Mesenchymal stem cell (in vitro differentiated cells and primary cell): ENCODE data around the gene DMD.

ENCODE experiments used
- DNase-seq: peaks from one replicate; pipeline ENCODE4 v3.0.0-alpha.2; 2013
- H2AFZ ChIP-seq: one replicate; pipeline ENCODE4 v1.6.1; 2013; ENCODE audit warnings: low read depth, mild to moderate bottlenecking, control low read depth, inconsistent platforms, low read length, moderate library complexity
- H2AK5ac ChIP-seq: 2 replicates; pipeline ENCODE4 v1.6.1; 2013; ENCODE audit warnings: low read length, moderate library complexity, mild to moderate bottlenecking, inconsistent platforms; ENCODE audit not compliant: severe bottlenecking
- H2BK120ac ChIP-seq: one replicate; pipeline ENCODE4 v1.6.1; 2013; ENCODE audit warnings: low read depth, mild to moderate bottlenecking, inconsistent platforms, low read length, moderate library complexity
- H2BK12ac ChIP-seq, 2 experiments: one replicate each; pipeline ENCODE4 v1.6.1; 2013; ENCODE audit warnings: inconsistent platforms in 2 of 2, low read length in 2 of 2, mild to moderate bottlenecking in 2 of 2, moderate library complexity in 2 of 2, control low read depth in 1 of 2
- H2BK15ac ChIP-seq: one replicate; pipeline ENCODE4 v1.6.1; 2013; ENCODE audit warnings: mild to moderate bottlenecking, low read depth, inconsistent platforms; ENCODE audit not compliant: poor library complexity, severe bottlenecking
- H2BK5ac ChIP-seq: 2 replicates; pipeline ENCODE4 v1.6.1; 2013; ENCODE audit warnings: low read depth, mild to moderate bottlenecking, low read length, control low read depth, inconsistent platforms; ENCODE audit not compliant: poor library complexity, severe bottlenecking
- H3K14ac ChIP-seq, 2 experiments: one replicate each; pipeline ENCODE4 v1.6.1; 2013; ENCODE audit warnings: inconsistent platforms in 2 of 2, low read length in 2 of 2, control low read depth in 1 of 2, mild to moderate bottlenecking in 1 of 2, moderate library complexity in 1 of 2
- H3K18ac ChIP-seq, 2 experiments: one replicate each; pipeline ENCODE4 v1.6.1; 2013; ENCODE audit warnings: inconsistent platforms in 2 of 2, low read length in 2 of 2, control low read depth in 1 of 2, low read depth in 1 of 2, mild to moderate bottlenecking in 1 of 2
- H3K23ac ChIP-seq, 2 experiments: one replicate each; pipeline ENCODE4 v1.6.1; 2013; ENCODE audit warnings: inconsistent platforms in 2 of 2, low read length in 2 of 2, mild to moderate bottlenecking in 2 of 2, moderate library complexity in 2 of 2, control low read depth in 1 of 2
- H3K27ac ChIP-seq: 2 replicates; pipeline ENCODE4 v1.5.1; 2013; ENCODE audit warnings: mild to moderate bottlenecking, moderate library complexity, low read length, control low read depth, inconsistent platforms; ENCODE audit not compliant: poor library complexity, severe bottlenecking
- H3K27me3 ChIP-seq, 2 experiments: 2 replicates each; pipeline versions ENCODE4 v1.6.1 to v1.7.0; 2013; ENCODE audit warnings: low read length in 2 of 2, mild to moderate bottlenecking in 2 of 2, moderate library complexity in 2 of 2, control low read depth in 1 of 2, inconsistent platforms in 1 of 2; ENCODE audit not compliant: control insufficient read depth in 1 of 2, insufficient read depth in 1 of 2
- H3K36me3 ChIP-seq, 2 experiments: 2 replicates each; pipeline versions ENCODE4 v1.6.1 to v1.7.0; 2013; ENCODE audit warnings: low read length in 2 of 2, control low read depth in 1 of 2, inconsistent platforms in 1 of 2, low read depth in 1 of 2, mild to moderate bottlenecking in 1 of 2; ENCODE audit not compliant: insufficient read depth in 2 of 2, control insufficient read depth in 1 of 2
- H3K4ac ChIP-seq, 2 experiments: one replicate each; pipeline ENCODE4 v1.6.1; 2013; ENCODE audit warnings: inconsistent platforms in 2 of 2, low read length in 2 of 2, mild to moderate bottlenecking in 2 of 2, moderate library complexity in 2 of 2, control low read depth in 1 of 2, low read depth in 1 of 2
- H3K4me1 ChIP-seq: 2 replicates; pipeline ENCODE4 v1.6.1; 2013; ENCODE audit warnings: low read depth, low read length, control low read depth; ENCODE audit not compliant: control insufficient read depth, insufficient read depth
- H3K4me2 ChIP-seq: 2 replicates; pipeline ENCODE4 v1.6.1; 2013; ENCODE audit warnings: low read length, mild to moderate bottlenecking, inconsistent platforms; ENCODE audit not compliant: poor library complexity, severe bottlenecking
- H3K4me3 ChIP-seq, 2 experiments: 2 replicates each; pipeline versions ENCODE4 v1.5.1 to v1.7.0; 2013; ENCODE audit warnings: low read length in 2 of 2, mild to moderate bottlenecking in 2 of 2, control low read depth in 1 of 2, low read depth in 1 of 2; ENCODE audit not compliant: insufficient read depth in 1 of 2
- H3K79me1 ChIP-seq: replicated peaks from 2 replicates; pipeline ENCODE4 v1.6.1; 2013; ENCODE audit warnings: mild to moderate bottlenecking, control low read depth, low read length, inconsistent platforms; ENCODE audit not compliant: poor library complexity, severe bottlenecking
- H3K9ac ChIP-seq: 2 replicates; pipeline ENCODE4 v1.7.0; 2013; ENCODE audit warnings: mild to moderate bottlenecking, low read length, moderate library complexity
- H3K9me3 ChIP-seq: 2 replicates; pipeline ENCODE4 v1.7.0; 2013; ENCODE audit warnings: mild to moderate bottlenecking, low read length; ENCODE audit not compliant: control insufficient read depth
- H4K8ac ChIP-seq: one replicate; pipeline ENCODE4 v1.6.1; 2013; ENCODE audit warnings: inconsistent platforms, mild to moderate bottlenecking, low read length, moderate library complexity
- H4K91ac ChIP-seq: one replicate; pipeline ENCODE4 v1.6.1; 2013; ENCODE audit warnings: mild to moderate bottlenecking, low read length, inconsistent platforms
- WGBS: methylation state at CpG from one replicate; pipeline ENCODE4 v1.1.7; 2013; ENCODE audit warnings: mixed read lengths; 5-methylcytosine and 5-hydroxymethylcytosine counted together

DMD gene

DNA sequence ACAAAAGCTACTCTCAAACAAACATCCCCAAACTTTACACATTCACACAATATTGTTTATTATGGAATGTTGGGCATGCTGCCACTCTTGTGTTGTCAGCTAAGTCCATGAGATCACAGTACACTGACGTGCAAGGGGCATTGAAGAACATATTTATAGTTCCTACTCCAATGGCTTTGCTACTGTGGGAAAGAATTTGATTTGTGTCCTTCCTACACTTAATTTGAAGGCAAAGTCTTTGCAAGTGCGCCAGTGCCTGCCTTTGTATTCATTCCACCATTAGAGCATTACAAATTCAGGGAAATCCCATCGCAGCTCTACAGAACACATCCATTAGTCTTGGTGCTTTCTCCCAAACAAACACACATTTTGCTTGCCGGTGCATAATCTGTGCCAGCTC lies 2094.1 kb downstream of the DMD start:
- no peak for DNase-seq
- no peak overlapping the region for H3K14ac ChIP-seq
- no peak overlapping the region for H2BK5ac ChIP-seq
- no peak overlapping the region for H3K9ac ChIP-seq
- H3K27me3 ChIP-seq, result peaks cover 0 to 3% of the 10 kb centered on the region in 2 experiments
- H3K4me2 ChIP-seq, result no peak overlapping the region
- H3K36me3 ChIP-seq, result no peaks in the 10 kb centered on the region
- H3K18ac ChIP-seq, result no peak overlapping the region
- H4K8ac ChIP-seq, result no peak overlapping the region
- H3K4me3 ChIP-seq, result no peak overlapping the region
- 93% methylated on average over 3 of the region's 4 CpGs for WGBS
- no peak overlapping the region for H2BK120ac ChIP-seq
- no peaks in the 10 kb centered on the region for H3K9me3 ChIP-seq
- no peak overlapping the region for H3K4ac ChIP-seq
- H2BK12ac ChIP-seq, result no peak overlapping the region
- no peak overlapping the region for H4K91ac ChIP-seq
- H2AFZ ChIP-seq, result no peak overlapping the region
- no peaks in the 10 kb centered on the region for H3K79me1 ChIP-seq
- no peaks in the 10 kb centered on the region for H3K4me1 ChIP-seq
- H2AK5ac ChIP-seq, result no peak overlapping the region
- H2BK15ac ChIP-seq, result no peak overlapping the region
- no peak overlapping the region for H3K27ac ChIP-seq
- no peak overlapping the region for H3K23ac ChIP-seq

DNA sequence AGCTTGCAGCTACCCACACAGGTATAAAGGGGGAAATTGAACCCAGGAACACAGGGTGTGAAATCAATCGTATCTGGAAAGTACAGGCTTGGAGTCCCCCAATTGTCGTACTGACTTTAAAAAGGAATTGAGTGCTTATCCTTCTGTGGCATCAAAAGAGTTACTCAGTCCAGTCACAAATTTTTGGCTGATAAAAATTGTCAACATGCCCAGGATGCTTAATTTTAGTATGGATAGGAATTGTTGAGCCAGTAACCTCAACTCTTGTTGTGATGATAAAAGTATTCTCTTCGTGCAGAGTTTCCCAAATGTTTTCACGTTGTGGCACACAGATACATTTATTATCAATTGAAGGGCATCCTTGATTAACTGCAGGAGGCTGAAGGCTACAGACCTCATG lies 2096.0 kb downstream of the DMD start:
- H3K36me3 ChIP-seq, result no peaks in the 10 kb centered on the region
- DNase-seq, result no peak
- H3K79me1 ChIP-seq, result no peaks in the 10 kb centered on the region
- no peak overlapping the region for H2BK120ac ChIP-seq
- no peak overlapping the region for H3K4me2 ChIP-seq
- no peak overlapping the region for H3K18ac ChIP-seq
- no peak overlapping the region for H4K8ac ChIP-seq
- no peak overlapping the region for H2AFZ ChIP-seq
- no peak overlapping the region for H3K14ac ChIP-seq
- no peak overlapping the region for H3K27ac ChIP-seq
- H3K4me1 ChIP-seq, result no peaks in the 10 kb centered on the region
- H4K91ac ChIP-seq, result no peak overlapping the region
- no peak overlapping the region for H3K23ac ChIP-seq
- no peak overlapping the region for H2BK15ac ChIP-seq
- peaks cover 0 to 3% of the 10 kb centered on the region in 2 experiments for H3K27me3 ChIP-seq
- H3K4me3 ChIP-seq, result no peak overlapping the region
- H2AK5ac ChIP-seq, result no peak overlapping the region
- 94% methylated on average over 4 of the region's 4 CpGs for WGBS
- H3K4ac ChIP-seq, result no peak overlapping the region
- no peak overlapping the region for H3K9ac ChIP-seq
- H2BK12ac ChIP-seq, result no peak overlapping the region
- H2BK5ac ChIP-seq, result no peak overlapping the region
- no peaks in the 10 kb centered on the region for H3K9me3 ChIP-seq

DNA sequence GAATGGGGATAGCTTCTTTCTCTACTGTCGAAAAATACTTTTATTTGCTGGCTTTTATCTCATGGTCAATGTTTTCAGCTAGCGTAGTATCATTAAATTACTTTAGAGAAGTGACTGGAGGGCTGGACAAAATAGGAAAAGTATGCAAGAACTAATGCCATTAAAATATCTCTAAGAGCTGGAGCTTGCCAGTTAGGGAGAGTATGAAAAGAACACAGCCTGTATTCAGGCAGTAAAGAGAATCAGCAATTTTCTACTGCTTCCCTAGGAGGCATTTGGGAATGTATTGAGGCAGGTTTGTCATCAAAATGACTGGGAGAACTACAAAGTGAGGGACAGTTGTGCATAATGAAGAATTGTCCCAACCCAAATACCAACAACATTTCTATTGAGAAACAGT lies 2096.5 kb downstream of the DMD start:
- no peaks in the 10 kb centered on the region for H3K79me1 ChIP-seq
- H3K36me3 ChIP-seq, result no peaks in the 10 kb centered on the region
- no peak overlapping the region for H2AK5ac ChIP-seq
- no peak overlapping the region for H3K27ac ChIP-seq
- no peak overlapping the region for H3K9ac ChIP-seq
- no peak overlapping the region for H2AFZ ChIP-seq
- no peaks in the 10 kb centered on the region for H3K4me1 ChIP-seq
- no peak overlapping the region for H2BK15ac ChIP-seq
- H3K27me3 ChIP-seq, result peaks cover 0 to 3% of the 10 kb centered on the region in 2 experiments
- no peak for DNase-seq
- H4K91ac ChIP-seq, result no peak overlapping the region
- no peak overlapping the region for H3K4me3 ChIP-seq
- no peak overlapping the region for H4K8ac ChIP-seq
- no peak overlapping the region for H3K23ac ChIP-seq
- H2BK120ac ChIP-seq, result no peak overlapping the region
- no peak overlapping the region for H2BK12ac ChIP-seq
- WGBS, result 100% methylated on average over 2 of the region's 2 CpGs
- H3K4me2 ChIP-seq, result no peak overlapping the region
- H3K14ac ChIP-seq, result no peak overlapping the region
- no peak overlapping the region for H2BK5ac ChIP-seq
- no peak overlapping the region for H3K18ac ChIP-seq
- no peaks in the 10 kb centered on the region for H3K9me3 ChIP-seq
- no peak overlapping the region for H3K4ac ChIP-seq

DNA sequence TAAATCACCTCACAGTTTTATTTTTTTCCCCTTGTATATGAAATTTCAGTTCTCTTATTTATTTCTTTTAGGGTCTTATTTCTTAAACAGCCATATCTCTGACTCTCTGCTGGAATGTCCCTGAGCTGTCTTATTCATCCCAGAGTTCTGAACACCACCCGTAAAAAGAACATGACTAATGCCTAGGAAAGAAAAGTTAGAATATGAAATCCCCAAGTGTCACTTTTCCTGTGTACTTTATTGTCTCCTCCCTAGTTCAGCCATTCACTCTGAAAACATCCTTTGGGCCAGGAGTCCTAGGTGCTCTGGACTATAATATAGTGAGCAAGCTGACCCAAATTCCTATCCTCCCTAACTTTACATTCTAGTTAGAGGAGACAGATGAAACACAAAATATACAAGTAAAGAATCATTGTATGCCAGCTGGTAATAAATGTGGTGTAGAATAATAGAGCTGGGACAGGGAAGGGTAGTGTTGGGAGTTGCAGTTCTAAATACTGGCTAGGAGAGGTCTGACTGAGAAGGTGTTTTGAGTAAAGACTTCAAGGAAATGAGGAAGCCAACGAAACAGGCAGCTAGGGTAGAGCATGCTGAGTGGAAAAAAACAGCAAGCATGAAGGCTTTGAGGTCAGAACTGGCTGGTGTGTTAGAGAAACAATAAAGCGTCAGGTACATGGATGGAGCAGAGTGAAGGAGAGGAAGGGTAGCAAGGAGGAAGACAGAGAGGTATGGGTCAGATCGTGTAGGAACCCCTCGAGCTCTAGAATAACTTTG lies 2098.9 kb downstream of the DMD start:
- DNase-seq, result no peak

More for the DNA sequence above, 2098.9 kb downstream of the DMD start:
- H3K18ac ChIP-seq, result no peak overlapping the region
- no peaks in the 10 kb centered on the region for H3K9me3 ChIP-seq
- no peak overlapping the region for H3K14ac ChIP-seq
- no peak overlapping the region for H4K8ac ChIP-seq
- H2BK120ac ChIP-seq, result no peak overlapping the region
- H2BK12ac ChIP-seq, result no peak overlapping the region
- no peak overlapping the region for H3K4me2 ChIP-seq
- no peak overlapping the region for H3K4me3 ChIP-seq
- no peak overlapping the region for H3K9ac ChIP-seq
- H2AK5ac ChIP-seq, result no peak overlapping the region
- H3K36me3 ChIP-seq, result no peaks in the 10 kb centered on the region
- H3K4me1 ChIP-seq, result no peaks in the 10 kb centered on the region
- H3K4ac ChIP-seq, result no peak overlapping the region
- H2BK5ac ChIP-seq, result no peak overlapping the region
- H3K27ac ChIP-seq, result no peak overlapping the region
- WGBS, result 83% methylated on average over 4 of the region's 5 CpGs
- H2AFZ ChIP-seq, result no peak overlapping the region
- no peak overlapping the region for H4K91ac ChIP-seq
- no peak overlapping the region for H2BK15ac ChIP-seq
- no peak overlapping the region for H3K23ac ChIP-seq
- no peaks in the 10 kb centered on the region for H3K79me1 ChIP-seq
- H3K27me3 ChIP-seq, result peaks cover 0 to 3% of the 10 kb centered on the region in 2 experiments
